DOHH2 (cell line): Measurements from ENCODE around the gene LPCAT2.

Source experiments
- H3F3A ChIP-seq: fragments of 200-600 bp; sonication (generic), shearing (Covaris generic); 2 replicates; pipeline ENCODE4 v1.6.0; 2016; ENCODE audit warnings: antibody characterized with exemption, mild to moderate bottlenecking; ENCODE audit not compliant: control insufficient read depth, insufficient read depth
- H3K27ac ChIP-seq: fragments of 200-600 bp; sonication (generic); 2 replicates; pipeline ENCODE4 v1.5.1; 2014; ENCODE audit warnings: low read depth, mild to moderate bottlenecking, low read length, moderate library complexity
- H3K27me3 ChIP-seq: fragments of 200-600 bp; sonication (generic); 2 replicates; pipeline ENCODE4 v1.6.1; 2014; ENCODE audit warnings: mild to moderate bottlenecking, low read length, mixed read lengths; ENCODE audit not compliant: control insufficient read depth
- H3K36me3 ChIP-seq: fragments of 200-600 bp; sonication (generic); 2 replicates; pipeline ENCODE4 v1.6.1; 2014; ENCODE audit warnings: mild to moderate bottlenecking, low read length, moderate library complexity, mixed read lengths; ENCODE audit not compliant: control insufficient read depth
- H3K4me1 ChIP-seq: fragments of 200-600 bp; sonication (generic); 2 replicates; pipeline ENCODE4 v1.6.1; 2014; ENCODE audit warnings: mild to moderate bottlenecking, low read length, mixed read lengths; ENCODE audit not compliant: control insufficient read depth
- H3K4me2 ChIP-seq: fragments of 200-600 bp; sonication (generic); 2 replicates; pipeline ENCODE4 v1.6.0; 2014; ENCODE audit warnings: mild to moderate bottlenecking, low read length, moderate library complexity
- H3K4me3 ChIP-seq: fragments of 200-600 bp; sonication (generic); 2 replicates; pipeline ENCODE4 v1.5.1; 2014; ENCODE audit warnings: mild to moderate bottlenecking, low read length, mixed read lengths
- H3K79me2 ChIP-seq: fragments of 200-600 bp; sonication (generic); 2 replicates; pipeline ENCODE4 v1.6.1; 2014; ENCODE audit warnings: mild to moderate bottlenecking, low read length, mixed read lengths; ENCODE audit not compliant: control insufficient read depth
- H3K9me2 ChIP-seq: fragments of 200-600 bp; sonication (generic); replicated peaks from 2 replicates; pipeline ENCODE4 v1.6.1; 2014; ENCODE audit warnings: mild to moderate bottlenecking, low read length, mixed read lengths; ENCODE audit not compliant: control insufficient read depth
- H3K9me3 ChIP-seq: fragments of 200-600 bp; sonication (generic); 2 replicates; pipeline ENCODE4 v1.6.1; 2014; ENCODE audit warnings: antibody characterized with exemption, low read length, mixed read lengths; ENCODE audit not compliant: control insufficient read depth, insufficient read depth
- H4K20me1 ChIP-seq: fragments of 200-600 bp; sonication (generic); 2 replicates; pipeline ENCODE4 v1.6.0; 2014; ENCODE audit warnings: low read depth, mild to moderate bottlenecking, antibody characterized with exemption, low read length, moderate library complexity; ENCODE audit not compliant: control insufficient read depth, insufficient read depth
- CTCF ChIP-seq: fragments of 200-600 bp; sonication (generic); IDR thresholded peaks from one replicate; pipeline ENCODE4 v1.5.1; 2014; ENCODE audit warnings: antibody characterized with exemption, mild to moderate bottlenecking, low read depth, low read length; ENCODE audit not compliant: poor library complexity, severe bottlenecking
- EZH2phosphoT487 ChIP-seq: fragments of 200-600 bp; sonication (generic); IDR thresholded peaks from 2 replicates; pipeline ENCODE4 v1.6.1; 2017; ENCODE audit warnings: borderline replicate concordance, mild to moderate bottlenecking, antibody characterized with exemption, low read length, moderate library complexity, mixed read lengths

LPCAT2 gene

GRCh38 chr16:55532227-55532626 lies 23.4 kb downstream of the LPCAT2 start:
- H3K36me3 ChIP-seq = no peaks in the 10 kb centered on the region
- no peaks in the 10 kb centered on the region for H3K4me1 ChIP-seq
- TF ChIP-seq EZH2phosphoT487 (no peak), CTCF (no peak)
- no peak overlapping the region for H3K27ac ChIP-seq
- H3K9me2 ChIP-seq = no peaks in the 10 kb centered on the region
- no peaks in the 10 kb centered on the region for H3K27me3 ChIP-seq
- no peaks in the 10 kb centered on the region for H3F3A ChIP-seq
- no peaks in the 10 kb centered on the region for H4K20me1 ChIP-seq
- H3K4me3 ChIP-seq = no peak overlapping the region
- no peaks in the 10 kb centered on the region for H3K9me3 ChIP-seq
- no peak overlapping the region for H3K4me2 ChIP-seq
- no peaks in the 10 kb centered on the region for H3K79me2 ChIP-seq

- H3K4me2 ChIP-seq = no peak overlapping the region
- no peaks in the 10 kb centered on the region for H4K20me1 ChIP-seq
- H3K36me3 ChIP-seq = no peaks in the 10 kb centered on the region
- H3K27ac ChIP-seq = no peak overlapping the region
- no peaks in the 10 kb centered on the region for H3K9me3 ChIP-seq
- H3F3A ChIP-seq = no peaks in the 10 kb centered on the region
- no peaks in the 10 kb centered on the region for H3K9me2 ChIP-seq
- H3K4me1 ChIP-seq = no peaks in the 10 kb centered on the region
- H3K79me2 ChIP-seq = no peaks in the 10 kb centered on the region
- TF ChIP-seq EZH2phosphoT487 (no peak), CTCF (no peak)
- no peaks in the 10 kb centered on the region for H3K27me3 ChIP-seq
- H3K4me3 ChIP-seq = no peak overlapping the region
These were observed 25.9 kb downstream of the LPCAT2 start for GRCh38 chr16:55534756-55535155.

GRCh38 chr16:55539049-55539448 lies 30.2 kb downstream of the LPCAT2 start:
- TF ChIP-seq CTCF = no peak
- TF ChIP-seq EZH2phosphoT487 = no peak
- no peaks in the 10 kb centered on the region for H3K9me3 ChIP-seq
- no peaks in the 10 kb centered on the region for H3K36me3 ChIP-seq
- H3F3A ChIP-seq = no peaks in the 10 kb centered on the region
- no peaks in the 10 kb centered on the region for H3K9me2 ChIP-seq
- no peaks in the 10 kb centered on the region for H3K4me1 ChIP-seq
- H3K4me2 ChIP-seq = no peak overlapping the region
- no peak overlapping the region for H3K4me3 ChIP-seq
- no peaks in the 10 kb centered on the region for H3K27me3 ChIP-seq
- no peaks in the 10 kb centered on the region for H4K20me1 ChIP-seq
- H3K79me2 ChIP-seq = no peaks in the 10 kb centered on the region
- H3K27ac ChIP-seq = no peak overlapping the region

- no peaks in the 10 kb centered on the region for H3K36me3 ChIP-seq
- no peaks in the 10 kb centered on the region for H3F3A ChIP-seq
- H3K4me3 ChIP-seq = no peak overlapping the region
- no peaks in the 10 kb centered on the region for H3K9me2 ChIP-seq
- no peaks in the 10 kb centered on the region for H3K27me3 ChIP-seq
- no peaks in the 10 kb centered on the region for H3K9me3 ChIP-seq
- no peaks in the 10 kb centered on the region for H3K4me1 ChIP-seq
- no peaks in the 10 kb centered on the region for H4K20me1 ChIP-seq
- TF ChIP-seq EZH2phosphoT487 (no peak), CTCF (no peak)
- H3K79me2 ChIP-seq = no peaks in the 10 kb centered on the region
- no peak overlapping the region for H3K4me2 ChIP-seq
- no peak overlapping the region for H3K27ac ChIP-seq
These were observed 30.6 kb downstream of the LPCAT2 start for GRCh38 chr16:55539488-55539887.
